ENCODE data around the gene PARD3. TPM values are rescaled to one million over a fixed set of nuclear protein-coding genes. Genes with fewer than 3 reads are reported as not detected.

PARD3 gene
- polyA plus RNA-seq, 1 donor from 2014 or later, result 12.4 TPM

- H3K4me2 ChIP-seq (ENCODE audit: low read length), result peak overlapping the region; percentile 79
- no peak overlapping the region for H3K27ac ChIP-seq (ENCODE audit: low read length)
- H4K20me1 ChIP-seq (ENCODE audit: insufficient read depth), result no peaks in the 10 kb centered on the region
- no peaks in the 10 kb centered on the region for H3K9me3 ChIP-seq (ENCODE audit: low read length)
- TF ChIP-seq RAD21 (conservative IDR thresholded peaks at IDR 0.05) (peak; percentile 10), SMC3 (conservative IDR thresholded peaks at IDR 0.05; ENCODE audit: poor library complexity) (no peak)
- H3K4me3 ChIP-seq (ENCODE audit: low read length), result peak overlapping the region; percentile 87
- H3K79me2 ChIP-seq (replicated peaks; ENCODE audit: insufficient read depth, low read length), result peaks cover 50% of the 10 kb centered on the region
- H3K9ac ChIP-seq (ENCODE audit: low read length), result peak overlapping the region; percentile 68
- no peaks in the 10 kb centered on the region for H3K36me3 ChIP-seq (ENCODE audit: insufficient read depth, low read length)
- H2AFZ ChIP-seq (ENCODE audit: low read depth, low read length), result peak overlapping the region; percentile 14
- no peaks in the 10 kb centered on the region for H3F3A ChIP-seq (ENCODE audit: insufficient read depth, low read length, poor library complexity, severe bottlenecking)
- H3K27me3 ChIP-seq (ENCODE audit: insufficient read depth, low read depth, low read length), result peaks cover 6% of the 10 kb centered on the region
- H3K9me2 ChIP-seq (ENCODE audit: insufficient read depth, low read length), result no peaks in the 10 kb centered on the region
These were observed 1.4 kb downstream of the PARD3 start for GRCh38 chr10:34813626-34814222.

- TF ChIP-seq RAD21 (conservative IDR thresholded peaks at IDR 0.05), result no peak
- TF ChIP-seq, protein P1, sequence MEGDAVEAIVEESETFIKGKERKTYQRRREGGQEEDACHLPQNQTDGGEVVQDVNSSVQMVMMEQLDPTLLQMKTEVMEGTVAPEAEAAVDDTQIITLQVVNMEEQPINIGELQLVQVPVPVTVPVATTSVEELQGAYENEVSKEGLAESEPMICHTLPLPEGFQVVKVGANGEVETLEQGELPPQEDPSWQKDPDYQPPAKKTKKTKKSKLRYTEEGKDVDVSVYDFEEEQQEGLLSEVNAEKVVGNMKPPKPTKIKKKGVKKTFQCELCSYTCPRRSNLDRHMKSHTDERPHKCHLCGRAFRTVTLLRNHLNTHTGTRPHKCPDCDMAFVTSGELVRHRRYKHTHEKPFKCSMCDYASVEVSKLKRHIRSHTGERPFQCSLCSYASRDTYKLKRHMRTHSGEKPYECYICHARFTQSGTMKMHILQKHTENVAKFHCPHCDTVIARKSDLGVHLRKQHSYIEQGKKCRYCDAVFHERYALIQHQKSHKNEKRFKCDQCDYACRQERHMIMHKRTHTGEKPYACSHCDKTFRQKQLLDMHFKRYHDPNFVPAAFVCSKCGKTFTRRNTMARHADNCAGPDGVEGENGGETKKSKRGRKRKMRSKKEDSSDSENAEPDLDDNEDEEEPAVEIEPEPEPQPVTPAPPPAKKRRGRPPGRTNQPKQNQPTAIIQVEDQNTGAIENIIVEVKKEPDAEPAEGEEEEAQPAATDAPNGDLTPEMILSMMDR (IDR thresholded peaks at IDR 0.05; ENCODE audit: poor library complexity, severe bottlenecking), result no peak
- TF ChIP-seq TAF1 (IDR thresholded peaks at IDR 0.05; ENCODE audit: low read depth), result no peak
- TF ChIP-seq POLR2AphosphoS5 (IDR thresholded peaks at IDR 0.05), result no peak
- TF ChIP-seq MXI1 (conservative IDR thresholded peaks at IDR 0.05; ENCODE audit: poor library complexity, severe bottlenecking), result no peak
- TF ChIP-seq EP300 (conservative IDR thresholded peaks at IDR 0.05; ENCODE audit: poor library complexity, severe bottlenecking), result no peak
- no peak for TF ChIP-seq SMC3 (conservative IDR thresholded peaks at IDR 0.05; ENCODE audit: poor library complexity)
- no peak for TF ChIP-seq EZH2 (IDR thresholded peaks at IDR 0.05; ENCODE audit: borderline replicate concordance, insufficient read depth, low read length, poor library complexity, severe bottlenecking)
- TF ChIP-seq, protein P2, sequence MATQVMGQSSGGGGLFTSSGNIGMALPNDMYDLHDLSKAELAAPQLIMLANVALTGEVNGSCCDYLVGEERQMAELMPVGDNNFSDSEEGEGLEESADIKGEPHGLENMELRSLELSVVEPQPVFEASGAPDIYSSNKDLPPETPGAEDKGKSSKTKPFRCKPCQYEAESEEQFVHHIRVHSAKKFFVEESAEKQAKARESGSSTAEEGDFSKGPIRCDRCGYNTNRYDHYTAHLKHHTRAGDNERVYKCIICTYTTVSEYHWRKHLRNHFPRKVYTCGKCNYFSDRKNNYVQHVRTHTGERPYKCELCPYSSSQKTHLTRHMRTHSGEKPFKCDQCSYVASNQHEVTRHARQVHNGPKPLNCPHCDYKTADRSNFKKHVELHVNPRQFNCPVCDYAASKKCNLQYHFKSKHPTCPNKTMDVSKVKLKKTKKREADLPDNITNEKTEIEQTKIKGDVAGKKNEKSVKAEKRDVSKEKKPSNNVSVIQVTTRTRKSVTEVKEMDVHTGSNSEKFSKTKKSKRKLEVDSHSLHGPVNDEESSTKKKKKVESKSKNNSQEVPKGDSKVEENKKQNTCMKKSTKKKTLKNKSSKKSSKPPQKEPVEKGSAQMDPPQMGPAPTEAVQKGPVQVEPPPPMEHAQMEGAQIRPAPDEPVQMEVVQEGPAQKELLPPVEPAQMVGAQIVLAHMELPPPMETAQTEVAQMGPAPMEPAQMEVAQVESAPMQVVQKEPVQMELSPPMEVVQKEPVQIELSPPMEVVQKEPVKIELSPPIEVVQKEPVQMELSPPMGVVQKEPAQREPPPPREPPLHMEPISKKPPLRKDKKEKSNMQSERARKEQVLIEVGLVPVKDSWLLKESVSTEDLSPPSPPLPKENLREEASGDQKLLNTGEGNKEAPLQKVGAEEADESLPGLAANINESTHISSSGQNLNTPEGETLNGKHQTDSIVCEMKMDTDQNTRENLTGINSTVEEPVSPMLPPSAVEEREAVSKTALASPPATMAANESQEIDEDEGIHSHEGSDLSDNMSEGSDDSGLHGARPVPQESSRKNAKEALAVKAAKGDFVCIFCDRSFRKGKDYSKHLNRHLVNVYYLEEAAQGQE (IDR thresholded peaks at IDR 0.05; ENCODE audit: borderline replicate concordance), result no peak
- H3F3A ChIP-seq (ENCODE audit: insufficient read depth, low read length, poor library complexity, severe bottlenecking), result no peaks in the 10 kb centered on the region
- peak overlapping the region; percentile 87 for H3K4me3 ChIP-seq (ENCODE audit: low read length)
- peaks cover 58% of the 10 kb centered on the region for H3K79me2 ChIP-seq (replicated peaks; ENCODE audit: insufficient read depth, low read length)
- H2AFZ ChIP-seq (ENCODE audit: low read depth, low read length), result no peak overlapping the region
- H4K20me1 ChIP-seq (ENCODE audit: insufficient read depth), result no peaks in the 10 kb centered on the region
- H3K9me3 ChIP-seq (ENCODE audit: low read length), result no peaks in the 10 kb centered on the region
- H3K9me2 ChIP-seq (ENCODE audit: insufficient read depth, low read length), result no peaks in the 10 kb centered on the region
- H3K36me3 ChIP-seq (ENCODE audit: insufficient read depth, low read length), result no peaks in the 10 kb centered on the region
- H3K4me2 ChIP-seq (ENCODE audit: low read length), result no peak overlapping the region
- peaks cover 6% of the 10 kb centered on the region for H3K27me3 ChIP-seq (ENCODE audit: insufficient read depth, low read depth, low read length)
- H3K27ac ChIP-seq (ENCODE audit: low read length), result no peak overlapping the region
- H3K9ac ChIP-seq (ENCODE audit: low read length), result no peak overlapping the region
These were observed 2.3 kb downstream of the PARD3 start for GRCh38 chr10:34812771-34813170.
